Right lobe of liver (tissue), 4 donors: ENCODE measurements around the gene CHAC2.

Experiments used
- CTCF ChIP-seq, 4 donors: fragments of 200-600 bp in 3 of 4; fragments of 450-650 bp in 1 of 4; IDR thresholded peaks; one replicate each; pipeline versions ENCODE4 v1.5.1 to v1.8.0; 2016 to 2022; ENCODE audit warnings: antibody characterized with exemption in 4 of 4, mild to moderate bottlenecking in 2 of 4
- POLR2A ChIP-seq: fragments of 450-650 bp; IDR thresholded peaks from one replicate; pipeline ENCODE4 v1.6.1; 2017; ENCODE audit warnings: antibody characterized with exemption, mild to moderate bottlenecking
- donor health status: DM: no; HTN: no; CAD: no.
- donor health status: DM: no; HTN: no; CAD: no.
- donor health status: DM: no; HTN: yes; CAD: no.

- TF ChIP-seq CTCF (IDR thresholded peaks at IDR 0.05), result no peak
- TF ChIP-seq POLR2A, result no peak
Measured at GRCh38 chr2:53768242-53768542, 588 bp downstream of the CHAC2 start.
